Measurements from ENCODE around the gene PTPRCAP.
A peak's percentile ranks its signal among the peaks of the same experiment; 100 is the strongest.
"Not testable (repeated sequence)": the region's sequence is repeated elsewhere in the genome, so short reads cannot be mapped to it uniquely, and the experiment has no call there.

The PTPRCAP gene

GRCh38 chr11:67465530-67465929 is 28.0 kb upstream of the PTPRCAP start:
- DNase-seq (ENCODE audit: low read depth in 2 of 3, low spot score in 2 of 3), result not testable (repeated sequence)

DNA sequence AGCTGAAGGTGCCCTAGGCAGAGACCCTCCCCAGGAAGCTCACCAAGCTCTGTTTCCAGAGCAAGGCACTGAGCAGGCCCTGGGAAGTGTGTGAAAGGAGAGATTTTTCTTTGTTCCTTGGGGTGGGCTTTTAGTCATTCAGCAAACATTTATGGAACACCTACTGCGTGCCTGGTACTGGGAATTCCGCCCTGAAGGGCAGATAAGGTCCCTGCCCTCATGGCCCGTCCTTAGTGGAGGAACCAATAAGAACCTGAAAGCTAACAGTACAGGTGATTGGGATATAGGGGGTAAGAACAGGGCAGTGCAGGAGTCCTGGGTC is 27.7 kb upstream of the PTPRCAP start:
- DNase-seq (ENCODE audit: low read depth in 2 of 3, low spot score in 2 of 3), result no peak

DNA sequence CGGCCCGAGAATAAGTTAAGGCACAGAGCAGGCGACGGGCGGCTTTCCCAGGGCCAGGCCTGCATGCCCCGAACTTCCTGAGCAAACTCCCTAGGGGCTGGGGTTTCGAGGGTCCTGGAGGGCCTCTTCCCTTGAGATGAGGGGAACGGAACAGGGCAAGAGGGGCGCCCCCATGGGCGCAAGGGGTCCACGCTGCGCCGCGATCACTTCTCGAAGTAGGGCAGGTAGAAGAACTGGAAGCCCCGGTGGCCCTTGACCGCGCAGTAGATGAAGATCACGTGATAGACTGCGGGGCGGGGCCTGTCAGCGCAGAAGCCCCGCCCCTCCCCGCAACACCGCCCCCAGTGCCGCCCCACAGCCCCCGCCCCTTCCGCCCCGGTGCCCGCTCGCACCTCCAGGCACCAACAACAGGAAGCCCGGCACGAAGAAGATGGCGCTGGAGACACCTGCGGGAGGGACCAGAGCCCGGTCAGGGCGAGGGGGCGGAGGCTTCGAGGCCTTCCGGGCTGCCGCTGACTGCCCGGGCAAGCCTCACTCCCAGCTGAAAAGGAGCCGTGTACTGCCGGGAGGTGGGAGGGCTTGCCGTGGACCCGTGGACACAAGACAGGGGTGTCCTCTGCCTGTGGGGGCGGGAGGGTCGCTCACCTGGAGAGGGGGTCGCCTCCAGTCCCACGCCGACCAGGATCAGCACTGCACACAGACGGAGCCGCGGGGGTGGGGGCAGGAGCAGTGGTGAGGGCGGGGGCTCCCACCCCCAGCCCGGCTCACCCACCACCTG is 27.1 kb upstream of the PTPRCAP start:
- peak in 2 of 3 experiments; percentile 77 to 86 for DNase-seq (ENCODE audit: low read depth in 2 of 3, low spot score in 2 of 3)

GRCh38 chr11:67463680-67464410 is 26.4 kb upstream of the PTPRCAP start:
- DNase-seq (ENCODE audit: low read depth in 2 of 3, low spot score in 2 of 3), result no peak

- DNase-seq (ENCODE audit: low read depth in 2 of 3, low spot score in 2 of 3), result no peak
Measured at GRCh38 chr11:67463186-67463585, 25.7 kb upstream of the PTPRCAP start.

- no peak for DNase-seq (ENCODE audit: low read depth in 2 of 3, low spot score in 2 of 3)
Measured at GRCh38 chr11:67458266-67458665, 20.8 kb upstream of the PTPRCAP start.

GRCh38 chr11:67457453-67457852 is 20.0 kb upstream of the PTPRCAP start:
- no peak for DNase-seq (ENCODE audit: low read depth in 2 of 3, low spot score in 2 of 3)

- DNase-seq (ENCODE audit: low read depth in 2 of 3, low spot score in 2 of 3), result no peak
Measured at GRCh38 chr11:67456068-67456705, 18.7 kb upstream of the PTPRCAP start.

- DNase-seq (ENCODE audit: low read depth in 2 of 3, low spot score in 2 of 3), result no peak
Measured at GRCh38 chr11:67455054-67455453, 17.6 kb upstream of the PTPRCAP start, which contains the start of gene CABP4. CABP4 (plus strand) TSS chr11:67455354; CDS start chr11:67455424, 70 bp downstream.

DNA sequence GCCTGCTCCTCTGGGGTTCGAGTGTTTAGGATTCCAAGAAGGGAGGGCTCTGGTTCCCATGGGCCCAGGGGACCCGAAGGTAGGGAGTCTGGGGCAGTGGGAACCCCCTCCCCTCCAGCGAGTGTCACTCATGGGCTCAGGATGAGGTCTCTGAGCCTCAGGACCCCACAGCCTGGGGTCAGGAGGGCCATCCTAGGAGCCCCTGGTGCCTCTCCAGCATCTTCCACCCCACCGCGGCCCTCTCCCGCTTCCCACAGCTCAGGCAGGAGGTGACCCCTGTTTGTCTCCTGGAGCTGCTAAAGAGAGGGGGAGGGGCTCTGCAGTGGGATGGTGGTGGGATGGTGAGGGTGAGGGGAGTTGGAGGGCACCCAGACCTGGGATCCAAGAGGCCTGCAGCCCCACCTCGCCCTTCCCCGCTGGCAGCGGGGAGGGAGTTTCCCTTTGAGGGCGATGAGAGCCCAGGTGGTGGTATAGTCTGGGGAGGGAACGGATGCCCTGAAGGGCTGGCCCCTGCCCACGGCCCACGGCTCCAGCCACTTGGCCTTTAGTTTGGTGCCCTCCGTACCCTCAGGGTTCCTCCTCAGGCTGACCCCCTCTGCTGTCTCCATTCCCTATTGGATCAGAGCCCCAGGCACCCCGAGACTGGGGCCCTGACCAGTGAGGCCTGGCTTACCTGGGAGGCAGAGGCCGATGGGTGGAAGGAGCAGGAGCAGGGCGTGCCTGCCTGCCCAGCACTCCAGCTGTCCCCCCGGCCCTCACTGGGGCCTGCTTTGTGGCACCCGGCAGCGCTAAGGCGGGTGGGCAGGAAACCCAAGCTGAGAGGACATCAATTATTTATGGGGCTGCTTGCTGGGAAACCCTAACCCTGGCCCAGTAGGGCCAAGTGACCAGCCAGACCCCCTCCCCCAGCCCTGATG is 16.6 kb upstream of the PTPRCAP start:
- no peak for DNase-seq (ENCODE audit: low read depth in 2 of 3, low spot score in 2 of 3)

DNA sequence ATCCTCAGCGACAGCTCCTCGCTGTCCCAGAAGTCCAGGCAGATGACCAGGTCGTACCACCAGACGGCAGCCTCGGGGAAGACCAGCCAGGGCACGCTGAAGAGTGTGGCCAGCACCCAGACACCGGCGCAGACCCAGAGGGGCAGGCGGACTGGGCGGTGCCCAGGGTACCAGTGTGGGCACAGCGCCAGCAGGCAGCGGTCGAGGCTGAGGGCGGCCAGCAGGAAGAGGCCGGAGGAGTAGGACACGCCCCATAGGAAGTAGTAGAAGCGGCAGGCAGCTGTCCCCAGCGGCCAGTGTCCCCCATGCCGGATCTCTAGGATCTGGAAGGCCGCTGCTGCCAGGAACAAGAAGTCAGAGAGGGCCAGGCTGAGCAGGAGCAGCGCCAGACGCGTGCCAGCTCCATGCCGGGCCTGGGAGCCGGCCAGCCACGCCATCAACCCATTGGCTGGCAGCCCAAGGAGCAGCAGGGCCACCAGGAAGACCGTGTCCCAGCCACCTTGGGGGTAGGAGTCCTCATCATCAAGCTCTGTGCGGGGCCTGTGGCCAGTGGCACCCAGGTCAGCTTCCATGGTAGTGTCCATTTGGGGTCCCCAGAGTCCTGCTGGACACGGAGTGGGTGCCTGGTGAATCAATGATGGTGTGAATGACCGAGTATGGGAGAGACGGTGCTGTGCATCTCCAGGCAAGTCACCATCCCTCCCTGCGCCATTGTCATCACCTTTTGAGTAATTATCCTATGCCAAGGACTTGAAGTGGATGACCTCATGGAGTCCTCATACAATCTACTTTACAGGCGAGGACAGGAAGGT is 14.9 kb upstream of the PTPRCAP start, which contains the start of gene GPR152:
GPR152 (minus strand) TSS at position 589 of the 812 bp plus-strand sequence; CDS start at position 584, 5 bp downstream.
- no peak for DNase-seq (ENCODE audit: low read depth in 2 of 3, low spot score in 2 of 3)

GRCh38 chr11:67451658-67451976 is 14.1 kb upstream of the PTPRCAP start:
- DNase-seq (ENCODE audit: low read depth in 2 of 3, low spot score in 2 of 3), result no peak

GRCh38 chr11:67450796-67451657 is 13.5 kb upstream of the PTPRCAP start:
- DNase-seq (ENCODE audit: low read depth in 2 of 3, low spot score in 2 of 3), result no peak

DNA sequence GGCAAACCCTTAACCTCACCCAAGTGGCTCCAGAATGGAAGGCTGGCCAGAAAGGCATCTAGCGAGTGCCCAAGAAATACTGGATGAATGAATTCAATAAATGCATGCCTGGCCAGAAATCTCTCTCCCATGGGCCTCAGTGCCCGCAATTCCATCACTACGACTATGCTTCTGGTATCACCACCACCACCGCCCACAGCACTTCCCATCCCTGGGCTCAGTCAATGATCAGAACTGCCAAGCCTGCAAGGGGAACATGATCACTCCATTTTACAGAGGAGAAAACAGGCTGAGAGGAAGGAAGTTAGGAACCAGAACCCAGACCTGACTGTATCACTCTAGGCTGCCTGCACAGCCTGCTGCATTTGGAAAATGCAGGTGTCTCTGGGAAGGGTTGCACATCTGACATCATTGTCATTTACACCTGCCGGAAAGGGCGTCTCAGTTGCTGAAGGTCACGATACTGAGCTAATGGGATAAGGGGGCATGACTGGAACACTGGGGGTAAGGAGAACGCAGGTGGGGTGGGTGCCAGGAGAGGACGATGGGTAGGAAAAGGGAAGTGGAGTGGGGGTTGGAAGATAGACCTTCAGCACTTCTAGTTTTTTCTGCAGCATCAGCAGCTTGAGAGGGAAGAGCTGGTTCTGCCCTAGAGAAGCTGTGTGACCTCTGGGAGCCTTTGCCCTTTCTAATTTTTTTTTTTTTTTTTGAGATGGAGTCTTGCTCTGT is 11.8 kb upstream of the PTPRCAP start:
- DNase-seq (ENCODE audit: low read depth in 2 of 3, low spot score in 2 of 3), result no peak

DNA sequence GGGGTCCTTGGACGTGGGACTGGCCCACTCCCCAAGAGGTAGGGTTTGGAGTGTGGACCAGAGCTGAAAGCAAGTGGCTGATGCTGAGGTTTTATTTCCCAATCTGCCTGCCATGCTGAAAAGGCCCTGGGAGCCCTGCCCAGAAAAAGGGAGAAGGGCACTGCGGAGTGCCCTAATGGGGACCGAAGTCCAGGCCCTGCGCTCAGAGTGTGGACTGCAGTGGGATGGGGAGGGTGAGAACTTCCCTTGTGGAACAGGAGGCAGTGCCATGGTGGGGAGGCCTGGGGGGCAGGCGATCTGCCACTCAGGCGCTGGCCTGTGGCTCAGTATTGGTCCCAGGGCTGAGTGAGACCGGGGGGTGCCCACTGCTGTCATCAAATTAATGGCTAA is 10.7 kb upstream of the PTPRCAP start:
- DNase-seq (ENCODE audit: low read depth in 2 of 3, low spot score in 2 of 3), result no peak

GRCh38 chr11:67445515-67445914 is 8.0 kb upstream of the PTPRCAP start:
- no peak for DNase-seq (ENCODE audit: low read depth in 2 of 3, low spot score in 2 of 3)

GRCh38 chr11:67442504-67443404 is 5.3 kb upstream of the PTPRCAP start:
- no peak for DNase-seq (ENCODE audit: low read depth in 2 of 3, low spot score in 2 of 3)
